Eye (tissue), 1 donor: ENCODE data around the gene CACNG5.
A peak's percentile ranks its signal among the peaks of the same experiment; 100 is the strongest.

Experiments
- DNase-seq: peaks from one replicate; pipeline ENCODE4 v3.0.0-alpha.2; 2015

The CACNG5 gene

DNA sequence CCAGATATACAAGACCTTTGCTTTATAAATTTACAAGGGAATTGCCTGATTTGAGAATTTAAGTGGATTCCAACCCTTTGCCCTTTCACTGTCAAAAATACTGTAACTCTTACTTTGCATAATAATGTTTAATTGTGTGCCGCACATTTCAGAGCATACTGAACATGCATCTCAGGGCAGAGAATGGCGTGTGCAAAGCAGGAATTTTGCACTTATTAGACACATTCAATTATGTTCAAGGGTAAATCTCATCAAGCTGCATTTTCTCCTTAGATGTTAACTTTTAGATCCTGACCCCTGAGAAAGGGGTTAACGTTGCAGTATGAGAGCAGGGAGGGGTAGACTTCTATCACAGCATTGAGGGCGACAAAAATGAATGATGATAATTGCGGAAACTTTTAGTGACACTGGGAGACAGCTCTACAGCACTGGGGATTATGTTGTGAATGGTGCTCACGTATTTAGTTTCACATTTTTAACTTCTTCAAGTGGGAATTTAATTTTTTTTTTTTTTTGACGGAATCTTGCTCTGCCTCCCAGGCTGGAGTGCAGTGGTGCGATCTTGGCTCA is 75.0 kb downstream of the CACNG5 start:
- DNase-seq: no peak

DNA sequence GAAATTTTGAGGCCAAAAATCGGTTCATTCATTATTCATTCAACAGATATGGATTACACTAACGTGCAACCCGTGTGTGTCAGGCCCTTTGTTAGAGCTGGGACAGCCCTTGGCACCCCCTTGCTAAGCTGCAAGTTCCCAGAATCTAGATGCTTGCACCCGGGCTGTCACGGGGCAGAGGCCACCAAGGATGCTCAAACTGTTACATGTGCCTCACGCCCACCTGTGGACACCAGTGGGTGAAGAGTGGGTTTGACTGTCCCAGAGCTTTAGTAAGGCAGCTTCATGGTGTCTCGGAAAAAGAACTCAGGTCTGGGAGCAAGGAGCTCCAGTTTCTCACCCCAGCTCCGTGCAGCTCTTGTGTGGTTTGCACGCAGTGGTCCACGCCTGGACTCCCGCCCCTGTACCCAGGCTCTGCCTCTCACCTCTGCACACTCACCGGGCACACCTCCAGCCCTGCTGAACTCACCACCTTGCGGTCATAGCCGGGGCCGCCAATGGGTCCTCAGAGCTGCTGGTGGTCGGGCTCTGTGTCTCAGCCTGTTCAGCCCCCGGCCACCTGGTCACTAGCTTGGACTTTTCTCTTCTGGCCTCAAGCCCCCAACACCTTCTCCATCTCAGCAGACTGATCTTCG is 75.9 kb downstream of the CACNG5 start:
- no peak for DNase-seq

DNA sequence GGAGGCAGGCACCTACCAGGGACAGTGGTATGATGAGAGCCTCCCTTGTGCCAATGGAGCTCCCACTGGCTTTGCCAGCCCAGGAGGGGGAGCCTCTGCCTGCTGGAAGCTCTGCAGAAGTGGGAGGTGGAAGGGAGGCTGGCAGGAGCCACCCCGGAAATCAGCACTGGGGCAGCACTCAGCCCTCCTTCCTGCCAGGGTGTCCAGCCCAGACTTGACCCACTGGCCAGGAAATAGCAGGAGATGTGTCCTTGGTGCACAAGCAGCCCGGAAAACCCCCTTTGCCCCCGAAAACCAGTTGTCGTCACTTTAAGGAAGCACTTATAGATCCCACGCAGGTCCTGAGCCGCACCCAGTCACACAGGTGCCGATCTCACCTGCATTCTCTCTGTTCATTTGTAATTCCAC is 80.3 kb downstream of the CACNG5 start:
- DNase-seq: no peak

DNA sequence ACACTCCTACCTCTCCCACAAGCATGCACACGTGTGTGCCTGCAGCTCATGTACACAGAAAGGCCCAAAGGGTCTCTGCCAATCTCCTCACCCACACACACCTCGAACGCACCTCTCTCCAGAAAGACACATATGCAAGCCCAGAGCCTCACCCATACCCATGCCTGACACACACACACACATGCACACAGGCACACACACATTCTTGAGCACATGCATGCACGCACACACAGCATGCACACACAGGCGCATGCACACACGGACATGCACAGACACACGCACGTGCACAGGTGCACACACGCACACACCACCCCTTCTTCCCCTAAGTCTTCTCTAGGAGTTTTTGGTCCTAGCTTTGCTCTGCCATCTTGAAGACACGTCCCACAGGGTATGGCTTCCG is 80.9 kb downstream of the CACNG5 start:
- no peak for DNase-seq

DNA sequence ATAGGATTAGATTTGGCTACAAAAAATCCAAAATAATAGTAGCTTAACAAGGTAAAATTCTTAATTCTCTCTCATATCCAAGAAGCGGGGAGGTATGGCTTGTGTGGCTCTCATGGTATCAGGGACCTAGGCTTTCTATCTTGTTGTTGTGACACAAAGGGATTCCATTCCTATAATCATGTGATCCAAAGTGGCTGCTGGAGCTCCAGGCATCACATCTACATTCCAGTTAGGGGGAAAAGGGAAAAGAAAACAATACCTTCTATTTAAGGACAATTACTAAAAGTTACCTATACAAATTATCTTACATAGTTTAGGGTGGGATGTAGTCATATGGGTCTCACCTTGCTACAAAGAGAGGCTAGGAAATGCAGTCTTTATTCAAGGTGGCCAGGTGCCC is 82.0 kb downstream of the CACNG5 start:
- DNase-seq: no peak

DNA sequence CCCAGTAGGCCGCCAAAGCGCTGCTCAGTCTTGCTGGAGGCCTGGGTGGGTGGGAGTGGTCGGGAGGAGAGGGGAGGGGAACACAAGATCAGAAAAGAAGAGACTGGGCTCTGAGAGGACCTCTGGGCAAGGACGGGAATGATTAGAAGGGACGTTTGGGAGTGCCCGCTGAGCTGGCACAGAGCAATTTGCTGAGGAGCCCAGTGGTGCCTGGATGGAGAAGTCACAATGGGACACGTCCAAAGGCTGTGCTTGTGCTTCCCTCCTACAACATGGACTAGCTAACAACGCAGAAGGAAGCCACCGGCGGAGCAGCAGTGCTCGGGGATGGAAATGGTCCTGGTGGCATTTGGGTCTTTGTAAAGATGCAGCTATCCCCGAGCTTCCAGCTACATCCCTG is 84.0 kb downstream of the CACNG5 start:
- DNase-seq: no peak

DNA sequence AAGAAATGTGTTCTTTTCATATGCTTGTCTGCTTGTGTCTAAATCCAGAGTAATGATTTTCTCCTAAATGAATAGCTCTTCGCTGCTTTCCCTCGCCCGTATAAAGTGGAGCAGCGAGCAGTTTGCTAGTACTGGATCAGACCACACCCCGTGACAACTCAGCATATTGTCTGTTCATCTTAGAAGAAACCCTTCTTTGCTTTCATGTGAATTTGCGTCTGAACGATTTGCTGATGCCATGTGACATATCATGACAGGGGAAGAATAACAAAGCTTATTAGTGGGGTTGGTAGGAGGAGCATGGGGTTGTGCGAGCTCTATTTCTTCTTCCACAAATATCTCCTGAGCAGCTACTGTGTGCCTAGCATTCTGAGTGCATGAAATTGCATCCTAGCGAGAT is 85.5 kb downstream of the CACNG5 start:
- peak; percentile 80 for DNase-seq

DNA sequence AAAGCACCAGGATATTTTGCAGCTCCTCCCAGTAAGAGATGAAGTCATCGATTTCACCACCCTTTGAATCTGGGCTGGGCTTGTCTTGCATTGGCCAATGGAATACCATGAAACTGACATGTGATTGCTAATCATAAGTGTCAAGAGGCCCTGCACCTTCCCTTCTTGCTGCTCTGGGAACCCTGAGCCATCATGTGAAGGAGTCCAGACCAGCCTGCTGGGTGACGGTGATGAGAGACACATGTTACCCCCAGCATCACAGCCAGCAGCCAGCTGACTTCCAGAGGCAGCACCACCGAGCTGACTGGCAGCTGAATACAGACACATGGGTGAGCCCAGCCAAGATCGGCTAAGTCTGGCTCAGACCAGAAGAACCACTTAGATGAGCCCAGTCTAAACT is 86.0 kb downstream of the CACNG5 start:
- DNase-seq: no peak

DNA sequence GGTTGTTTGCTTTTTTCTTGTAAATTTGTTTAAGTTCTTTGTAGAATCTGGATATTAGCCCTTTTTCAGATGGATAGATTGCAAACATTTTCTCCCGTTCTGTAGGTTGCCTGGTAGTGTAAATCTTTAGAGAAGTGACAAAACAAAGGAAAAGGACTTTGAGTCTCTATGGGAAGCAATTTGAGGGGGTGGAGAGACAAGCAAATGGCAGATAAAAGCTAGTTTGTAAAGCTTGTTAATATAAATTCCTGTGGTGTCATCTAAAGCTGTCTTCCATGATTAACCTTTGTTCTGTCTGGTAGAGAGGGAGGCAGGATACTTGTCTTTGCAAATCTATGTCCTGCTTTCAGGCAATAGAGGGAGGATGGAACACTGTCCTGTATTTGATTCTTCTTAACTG is 89.0 kb downstream of the CACNG5 start:
- no peak for DNase-seq

DNA sequence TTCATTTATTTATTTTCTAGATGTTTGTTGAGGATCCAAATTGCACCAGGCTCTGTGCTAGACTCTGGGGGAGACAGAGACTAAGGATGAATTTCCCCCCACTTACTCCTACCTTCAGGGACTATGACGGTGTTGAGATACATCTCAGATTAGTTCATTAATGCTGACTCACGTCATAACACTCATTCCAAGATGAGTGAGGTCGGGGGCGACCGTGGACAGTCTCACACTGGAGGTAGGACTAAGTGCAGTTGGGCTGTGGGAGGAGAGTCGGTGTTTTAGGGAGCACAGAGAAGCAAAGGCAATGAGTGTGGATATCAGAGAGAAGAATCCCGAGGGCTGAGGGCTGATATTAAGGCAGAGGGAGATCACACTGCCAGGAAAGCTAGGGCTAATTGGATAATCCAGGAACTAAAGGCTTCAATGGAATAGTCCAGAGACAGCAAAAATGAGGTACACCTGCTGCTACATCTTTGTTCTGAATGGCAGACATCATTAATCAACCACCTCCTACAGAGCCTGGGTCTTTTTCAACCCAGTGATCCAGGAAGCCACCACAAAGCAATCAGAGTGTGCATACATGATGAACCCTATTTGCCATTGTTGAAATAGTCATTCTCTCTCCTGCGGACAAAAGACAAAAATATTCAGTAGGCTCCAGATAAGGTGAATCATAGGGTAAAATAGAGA is 91.0 kb downstream of the CACNG5 start:
- DNase-seq: no peak

DNA sequence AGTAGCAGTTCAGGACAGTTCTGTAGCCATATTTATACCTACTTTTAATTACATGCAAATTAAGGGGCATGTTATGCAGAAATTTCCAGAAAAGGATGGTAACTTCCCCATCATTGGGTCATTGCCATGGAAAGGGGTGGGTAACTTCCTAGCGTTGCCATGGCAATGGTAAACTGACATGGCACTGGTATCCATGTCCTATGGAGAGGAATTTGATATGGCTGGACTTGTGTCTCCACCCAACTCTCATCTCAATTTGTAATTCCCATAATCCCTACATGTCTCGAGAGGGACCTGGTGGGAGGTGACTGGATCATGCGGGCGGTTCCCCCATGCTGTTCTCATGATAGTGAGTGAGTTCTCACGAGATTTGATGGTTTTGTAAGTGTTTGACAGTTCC is 94.0 kb downstream of the CACNG5 start:
- no peak for DNase-seq

DNA sequence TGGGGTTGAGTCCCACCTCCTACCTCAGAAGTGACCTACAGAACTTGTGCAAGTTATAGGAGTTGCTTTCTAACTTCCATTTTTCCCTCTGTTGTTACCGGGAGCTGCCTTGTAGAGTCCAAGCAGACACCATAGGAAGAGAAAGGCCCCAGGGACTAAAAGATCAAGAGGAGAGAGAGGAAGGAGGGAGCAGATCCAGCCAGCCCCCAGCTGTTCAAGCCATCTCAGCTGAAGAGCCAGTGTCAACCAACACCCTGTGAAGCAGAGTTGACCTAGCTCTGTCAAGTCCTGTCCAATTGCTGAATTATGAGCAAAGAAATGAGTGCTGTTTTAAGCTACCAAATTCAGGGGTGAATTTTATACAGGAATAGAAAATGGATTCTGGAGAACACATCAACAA is 94.7 kb downstream of the CACNG5 start:
- DNase-seq: no peak

DNA sequence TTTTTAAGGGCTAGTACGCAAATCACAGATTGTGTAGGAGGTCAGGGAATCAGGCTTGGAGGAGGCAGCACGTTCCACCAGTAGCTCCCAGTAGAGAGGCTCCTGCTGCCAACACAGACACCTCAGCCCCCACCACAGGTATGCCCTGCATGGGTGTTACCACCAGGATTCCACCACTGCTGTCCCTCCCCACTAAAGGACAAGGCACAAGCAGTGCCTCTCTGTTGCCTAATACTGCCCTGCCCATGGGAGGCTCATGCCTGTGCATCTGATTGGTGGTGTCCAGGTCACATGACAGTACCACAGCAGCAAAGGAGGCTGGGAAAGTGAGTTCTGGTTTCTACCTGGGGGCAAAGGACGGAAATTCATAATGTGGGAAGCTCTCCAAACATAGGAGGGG is 96.0 kb downstream of the CACNG5 start:
- DNase-seq: no peak

DNA sequence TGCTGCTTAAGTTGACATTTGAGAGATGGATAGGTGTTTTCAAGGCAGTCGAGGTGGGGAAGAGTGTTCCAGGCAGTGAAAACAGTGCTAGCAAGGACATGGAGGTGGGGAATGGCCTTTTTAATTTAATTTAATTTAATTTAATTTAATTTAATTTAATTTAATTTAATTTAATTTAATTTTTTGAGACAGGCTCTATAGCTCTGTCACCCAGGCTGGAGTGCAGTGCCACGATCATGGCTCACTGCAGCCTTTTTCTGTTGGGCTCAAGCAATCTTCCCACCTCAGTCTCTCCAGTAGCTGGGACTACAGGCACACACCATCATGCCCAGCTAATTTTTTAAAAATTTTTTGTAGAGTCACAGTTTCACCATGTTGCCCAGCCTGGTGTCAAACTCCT is 97.4 kb downstream of the CACNG5 start:
- no peak for DNase-seq

DNA sequence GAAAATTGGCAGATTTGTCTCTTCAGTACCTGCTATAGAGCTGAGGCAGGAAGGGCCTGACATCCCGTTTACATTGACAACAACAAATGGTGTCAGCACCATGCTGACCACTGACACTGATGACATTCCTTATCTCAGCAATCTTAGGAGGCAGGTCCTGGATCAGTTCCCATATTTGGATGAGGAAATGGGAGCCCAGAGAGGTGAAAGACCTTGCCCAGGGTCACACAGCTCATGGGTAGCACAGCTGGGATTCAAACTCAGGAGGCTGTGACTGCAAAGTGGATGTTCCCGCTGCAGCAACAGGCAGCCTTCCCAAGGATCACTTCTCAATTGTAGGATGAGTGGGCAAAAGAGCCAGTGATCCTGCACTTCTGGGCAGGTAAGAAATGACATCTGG is 99.1 kb downstream of the CACNG5 start:
- no peak for DNase-seq
